ENCODE results near the gene GRIK3.

The GRIK3 gene

DNA sequence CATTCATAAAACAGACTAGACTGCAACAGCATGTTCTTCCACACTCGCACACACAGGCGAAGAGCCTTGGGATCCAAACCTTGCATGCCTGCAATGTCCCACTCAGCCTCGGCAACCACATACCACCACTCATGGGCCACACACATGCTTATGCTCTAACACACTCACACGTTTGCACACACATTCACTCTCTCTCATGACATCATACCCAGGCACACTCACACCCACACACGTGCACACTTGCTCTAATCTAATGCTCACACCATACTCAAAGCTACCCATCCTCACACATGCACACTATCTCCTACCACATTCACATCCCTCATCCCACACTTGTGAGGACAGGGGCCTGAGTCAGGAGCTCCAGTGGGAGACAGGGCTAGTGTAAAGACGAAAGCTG, 50.3 kb downstream of the GRIK3 start:
- H3K4me3 ChIP-seq (ENCODE audit: low read depth, low read length): no peak overlapping the region
- TF ChIP-seq, protein P1, sequence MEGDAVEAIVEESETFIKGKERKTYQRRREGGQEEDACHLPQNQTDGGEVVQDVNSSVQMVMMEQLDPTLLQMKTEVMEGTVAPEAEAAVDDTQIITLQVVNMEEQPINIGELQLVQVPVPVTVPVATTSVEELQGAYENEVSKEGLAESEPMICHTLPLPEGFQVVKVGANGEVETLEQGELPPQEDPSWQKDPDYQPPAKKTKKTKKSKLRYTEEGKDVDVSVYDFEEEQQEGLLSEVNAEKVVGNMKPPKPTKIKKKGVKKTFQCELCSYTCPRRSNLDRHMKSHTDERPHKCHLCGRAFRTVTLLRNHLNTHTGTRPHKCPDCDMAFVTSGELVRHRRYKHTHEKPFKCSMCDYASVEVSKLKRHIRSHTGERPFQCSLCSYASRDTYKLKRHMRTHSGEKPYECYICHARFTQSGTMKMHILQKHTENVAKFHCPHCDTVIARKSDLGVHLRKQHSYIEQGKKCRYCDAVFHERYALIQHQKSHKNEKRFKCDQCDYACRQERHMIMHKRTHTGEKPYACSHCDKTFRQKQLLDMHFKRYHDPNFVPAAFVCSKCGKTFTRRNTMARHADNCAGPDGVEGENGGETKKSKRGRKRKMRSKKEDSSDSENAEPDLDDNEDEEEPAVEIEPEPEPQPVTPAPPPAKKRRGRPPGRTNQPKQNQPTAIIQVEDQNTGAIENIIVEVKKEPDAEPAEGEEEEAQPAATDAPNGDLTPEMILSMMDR (IDR thresholded peaks at IDR 0.05; ENCODE audit: low read depth, low read length, missing control alignments): no peak
- DNase-seq (ENCODE audit: low read depth): no peak
- in situ Hi-C loops (cut with HindIII; ENCODE audit: low sequenced_read_pairs): no loop called here

DNA sequence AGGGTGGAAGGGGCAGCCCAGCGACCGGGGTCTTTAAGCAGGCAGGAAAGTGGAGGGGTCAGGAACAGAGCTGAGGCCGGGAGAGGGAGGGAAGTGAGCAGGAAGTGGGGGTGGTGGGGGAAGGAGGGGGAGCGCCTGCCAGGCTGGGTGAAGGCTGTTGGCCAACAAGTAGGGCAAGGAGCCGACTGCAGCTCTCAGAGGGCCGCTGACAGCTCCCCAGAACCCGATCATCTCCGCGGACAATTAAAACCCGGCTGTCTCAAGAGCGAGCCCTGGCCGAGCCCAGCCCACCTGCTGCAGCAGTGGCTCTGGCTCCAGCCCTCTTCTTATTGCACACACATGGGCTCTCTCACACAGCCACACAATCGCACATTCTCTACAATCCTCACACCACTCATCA, 51.6 kb downstream of the GRIK3 start:
- H3K4me3 ChIP-seq (ENCODE audit: low read depth, low read length): no peak overlapping the region
- in situ Hi-C loops (cut with HindIII; ENCODE audit: low sequenced_read_pairs): no loop called here
- TF ChIP-seq, protein P1 (IDR thresholded peaks at IDR 0.05; ENCODE audit: low read depth, low read length, missing control alignments): no peak
- DNase-seq (ENCODE audit: low read depth): no peak

DNA sequence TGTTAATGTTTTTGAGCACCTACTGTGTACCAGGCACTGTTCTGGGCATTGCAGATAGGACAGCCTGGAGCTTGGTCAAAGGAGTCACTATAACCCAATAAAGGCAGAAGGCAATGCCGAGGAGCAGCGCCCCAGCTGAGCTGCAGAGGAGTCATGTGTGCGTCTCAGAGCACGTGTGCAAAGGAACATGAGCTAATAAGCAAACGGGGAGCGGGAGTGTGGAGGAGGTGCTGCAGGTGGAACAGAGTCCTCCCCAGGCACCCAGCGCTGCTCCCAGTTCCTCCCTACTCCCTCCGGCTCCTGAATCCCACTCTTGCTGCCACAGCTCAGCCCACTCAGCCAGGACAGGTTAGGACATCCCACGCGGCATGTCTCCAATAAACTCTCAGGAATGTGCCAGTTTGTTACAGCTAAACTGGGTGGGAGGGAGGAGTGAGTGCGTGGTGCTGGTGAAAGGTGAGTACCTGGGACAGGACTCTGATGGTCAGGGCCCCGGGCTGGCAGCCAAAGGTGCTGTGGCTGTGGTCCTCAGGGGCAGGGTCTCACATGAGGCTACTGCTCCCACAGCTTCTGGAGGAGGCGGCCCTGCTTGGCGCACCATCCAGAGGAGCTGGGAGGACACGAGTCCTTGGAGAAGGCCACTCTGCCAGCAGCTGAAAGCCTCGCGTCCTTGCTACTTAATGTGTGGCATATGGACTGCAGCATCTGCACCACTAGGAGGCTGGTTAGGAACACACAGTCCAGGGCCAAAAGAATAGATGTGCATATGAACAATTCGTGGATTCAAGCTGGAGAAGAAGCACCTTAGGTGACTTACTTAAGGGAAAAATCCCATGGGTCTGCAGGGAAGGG, 52.3 kb downstream of the GRIK3 start:
- H3K4me3 ChIP-seq (ENCODE audit: low read depth, low read length): no peak overlapping the region
- TF ChIP-seq, protein P1 (IDR thresholded peaks at IDR 0.05; ENCODE audit: low read depth, low read length, missing control alignments): no peak
- no peak for DNase-seq (ENCODE audit: low read depth)
- in situ Hi-C loops (cut with HindIII; ENCODE audit: low sequenced_read_pairs): no loop called here

DNA sequence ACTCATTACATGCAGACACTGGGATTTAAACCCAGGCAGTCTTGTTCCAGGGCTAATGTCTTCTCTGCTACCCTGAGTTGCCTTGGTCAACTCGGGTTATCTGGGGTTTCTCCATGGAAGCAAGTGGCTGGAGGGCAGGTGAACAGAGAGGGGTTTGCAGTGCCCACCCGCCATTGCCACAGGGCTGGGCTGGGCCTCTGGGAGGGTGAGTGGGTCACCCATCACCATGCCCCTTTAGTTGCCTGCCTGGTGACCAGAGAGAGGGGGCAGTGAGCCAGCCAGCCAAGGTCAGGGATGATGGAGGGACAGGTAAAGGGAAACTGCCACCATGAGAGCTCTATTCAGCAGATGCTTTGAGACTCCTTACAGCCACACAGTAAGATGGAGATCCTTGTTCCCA, 53.2 kb downstream of the GRIK3 start:
- in situ Hi-C loops (cut with HindIII; ENCODE audit: low sequenced_read_pairs): no loop called here
- H3K4me3 ChIP-seq (ENCODE audit: low read depth, low read length): no peak overlapping the region
- TF ChIP-seq, protein P1 (IDR thresholded peaks at IDR 0.05; ENCODE audit: low read depth, low read length, missing control alignments): no peak
- DNase-seq (ENCODE audit: low read depth): no peak

DNA sequence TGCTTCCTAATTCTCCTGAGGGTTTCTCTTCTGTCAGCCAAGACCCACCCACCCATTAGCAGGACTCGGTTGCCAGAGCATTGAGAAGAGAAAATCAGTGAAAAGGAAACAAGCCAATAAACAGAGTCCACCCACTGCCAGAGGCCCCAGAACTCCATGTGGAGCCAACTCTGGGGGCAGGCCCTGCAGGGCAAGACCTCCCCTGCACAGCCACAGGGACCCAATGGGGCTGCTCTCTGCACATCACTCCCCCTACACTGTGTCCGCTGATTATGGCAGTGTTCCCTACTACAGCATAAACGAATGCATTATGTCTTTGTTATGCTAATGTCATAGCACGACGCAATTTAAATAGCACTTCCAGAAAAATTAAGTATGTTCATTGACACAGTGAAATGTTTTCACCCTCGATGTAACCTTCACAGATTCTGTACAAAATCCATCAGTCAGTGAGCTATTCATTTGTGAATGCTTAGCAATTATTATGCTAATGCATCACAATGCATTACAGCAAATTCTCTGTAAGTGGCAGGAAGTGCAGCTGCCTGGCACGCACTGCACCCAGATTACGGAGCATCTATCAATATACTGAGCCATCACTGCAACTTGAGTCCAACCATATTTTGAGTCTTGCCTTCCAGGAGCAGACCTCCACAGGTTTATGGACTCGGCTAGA, 56.4 kb downstream of the GRIK3 start:
- H3K4me3 ChIP-seq (ENCODE audit: low read depth, low read length): no peak overlapping the region
- in situ Hi-C loops (cut with HindIII; ENCODE audit: low sequenced_read_pairs): no loop called here
- DNase-seq (ENCODE audit: low read depth): no peak
- TF ChIP-seq, protein P1 (IDR thresholded peaks at IDR 0.05; ENCODE audit: low read depth, low read length, missing control alignments): no peak

DNA sequence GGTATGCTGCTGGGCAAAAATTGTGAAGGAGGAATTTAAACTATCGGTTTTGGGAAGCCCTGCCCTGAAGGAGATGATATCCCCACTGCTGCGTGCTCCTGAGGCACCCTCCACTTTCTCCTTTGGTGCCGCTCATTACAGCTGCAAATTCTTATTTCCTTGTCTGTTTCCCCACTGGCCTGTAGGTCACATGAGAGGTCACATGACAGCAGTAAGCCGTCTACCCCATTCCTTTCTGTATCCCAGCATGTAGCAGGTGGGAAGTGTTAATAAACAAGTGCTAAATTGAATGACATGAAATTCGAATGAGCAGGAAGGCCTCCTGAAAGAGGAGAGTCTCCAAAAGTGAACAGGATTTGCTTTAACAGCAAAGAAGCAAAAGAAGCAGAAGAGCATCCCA, 58.7 kb downstream of the GRIK3 start:
- TF ChIP-seq, protein P1 (IDR thresholded peaks at IDR 0.05; ENCODE audit: low read depth, low read length, missing control alignments): no peak
- DNase-seq (ENCODE audit: low read depth): no peak
- no peak overlapping the region for H3K4me3 ChIP-seq (ENCODE audit: low read depth, low read length)
- in situ Hi-C loops (cut with HindIII; ENCODE audit: low sequenced_read_pairs): no loop called here

Data from astrocyte of the cerebellum (primary cell).